ENCODE measurements around the gene EEF1AKMT3.

EEF1AKMT3 gene

DNA sequence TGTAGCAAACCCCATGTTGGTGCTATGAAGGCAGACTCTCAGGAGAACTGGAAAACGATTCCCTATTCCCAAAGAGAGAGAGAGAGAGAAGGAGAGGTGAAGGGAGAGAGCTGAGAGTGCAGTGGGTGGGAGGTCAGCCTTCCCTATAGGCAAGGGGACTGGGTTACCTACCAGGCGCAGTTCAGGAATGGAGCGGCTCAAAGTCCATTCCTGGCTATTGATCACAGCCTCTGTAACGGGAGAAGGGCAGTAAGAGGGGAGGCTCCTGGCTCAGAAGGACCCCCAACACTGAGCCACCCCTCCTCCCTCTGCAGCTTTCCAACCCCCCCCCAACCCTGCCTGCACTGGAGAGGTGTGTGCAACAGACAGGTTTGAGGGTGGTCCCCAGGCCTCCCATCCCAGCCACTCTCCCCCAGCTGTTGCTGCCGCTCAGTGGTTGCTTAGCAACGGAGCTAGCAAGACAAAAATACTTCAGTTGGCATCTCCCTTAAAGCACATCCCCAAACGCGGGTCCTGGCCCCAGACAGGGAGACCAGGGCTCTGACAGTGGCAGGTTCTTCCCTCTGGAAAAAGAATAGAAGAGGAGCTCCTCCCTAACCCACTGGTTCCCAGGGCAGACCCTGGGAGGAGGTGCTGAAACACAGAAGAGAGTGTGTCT is 37.1 kb upstream of the EEF1AKMT3 start:
- no peak for DNase-seq

DNA sequence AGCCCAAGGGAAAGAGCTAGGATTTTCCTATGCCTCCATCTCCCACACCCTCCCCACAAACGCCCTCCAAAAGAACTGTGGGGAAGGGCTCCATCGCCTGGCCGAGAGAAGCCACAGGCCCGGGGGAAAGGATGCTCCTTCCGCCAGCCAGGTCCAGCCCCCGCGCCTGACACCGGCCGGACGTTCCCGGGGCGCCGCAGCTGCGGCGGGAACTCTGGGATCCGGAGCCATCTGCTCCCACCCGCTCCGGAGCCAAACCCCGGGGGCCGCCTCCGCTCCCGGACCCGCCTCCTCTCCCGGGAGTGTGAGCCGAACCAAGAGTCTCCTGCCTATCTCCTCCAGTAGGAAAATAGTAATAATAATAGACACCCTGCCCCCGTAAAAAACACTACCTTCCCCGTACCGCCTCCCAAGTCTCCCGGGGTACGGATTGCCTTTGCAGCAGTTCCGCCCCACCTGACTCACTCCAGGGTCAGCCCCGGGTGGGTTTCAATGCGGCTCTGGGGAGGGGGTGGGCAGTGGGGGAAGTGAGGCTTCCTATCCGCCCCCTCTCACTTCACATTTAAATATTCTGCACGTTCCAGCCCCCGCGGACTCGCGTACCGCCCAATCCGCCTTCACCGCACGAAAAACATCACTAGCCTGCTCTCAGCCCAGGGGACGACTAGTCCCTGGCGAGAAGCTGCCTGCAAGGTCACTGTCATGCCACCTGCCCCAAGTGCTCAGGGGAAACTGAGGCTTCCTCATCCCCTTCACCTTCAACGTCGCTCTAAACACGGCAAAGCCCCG is 36.3 kb upstream of the EEF1AKMT3 start:
- no peak for DNase-seq

DNA sequence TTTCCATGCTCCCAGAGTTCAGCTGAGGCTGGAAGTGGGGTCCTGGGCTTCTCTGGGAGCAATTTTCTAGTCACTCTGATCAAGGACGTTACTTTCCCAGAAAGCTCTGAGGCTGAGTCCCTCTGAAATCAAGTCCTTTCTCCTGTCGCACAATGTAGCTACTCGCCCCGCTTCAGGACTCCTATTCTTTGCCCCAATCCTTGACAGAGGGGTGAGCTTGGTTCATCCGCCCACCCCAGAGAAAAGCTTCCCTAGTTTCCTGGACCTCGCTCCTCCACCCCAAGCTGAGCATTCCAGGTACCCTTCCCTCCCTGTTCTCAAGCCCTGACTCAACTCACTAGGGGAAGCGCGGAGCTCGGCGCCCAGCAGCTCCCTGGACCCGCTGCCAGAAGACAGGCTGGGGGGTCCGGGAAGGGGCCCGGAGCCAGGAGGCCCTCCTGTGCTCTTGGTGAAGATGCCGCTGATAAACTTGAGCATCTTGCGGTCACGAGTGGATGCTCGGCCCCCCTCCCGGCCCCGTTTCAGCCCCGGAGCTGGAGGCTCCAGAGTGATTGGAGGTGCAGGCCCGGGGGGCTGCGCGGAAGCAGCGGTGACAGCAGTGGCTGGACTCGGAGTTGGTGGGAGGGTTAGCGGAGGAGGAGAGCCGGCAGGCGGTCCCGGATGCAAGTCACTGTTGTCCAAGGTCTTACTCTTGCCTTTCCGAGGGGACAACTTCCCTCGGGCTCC is 35.5 kb upstream of the EEF1AKMT3 start:
- no peak for DNase-seq

DNA sequence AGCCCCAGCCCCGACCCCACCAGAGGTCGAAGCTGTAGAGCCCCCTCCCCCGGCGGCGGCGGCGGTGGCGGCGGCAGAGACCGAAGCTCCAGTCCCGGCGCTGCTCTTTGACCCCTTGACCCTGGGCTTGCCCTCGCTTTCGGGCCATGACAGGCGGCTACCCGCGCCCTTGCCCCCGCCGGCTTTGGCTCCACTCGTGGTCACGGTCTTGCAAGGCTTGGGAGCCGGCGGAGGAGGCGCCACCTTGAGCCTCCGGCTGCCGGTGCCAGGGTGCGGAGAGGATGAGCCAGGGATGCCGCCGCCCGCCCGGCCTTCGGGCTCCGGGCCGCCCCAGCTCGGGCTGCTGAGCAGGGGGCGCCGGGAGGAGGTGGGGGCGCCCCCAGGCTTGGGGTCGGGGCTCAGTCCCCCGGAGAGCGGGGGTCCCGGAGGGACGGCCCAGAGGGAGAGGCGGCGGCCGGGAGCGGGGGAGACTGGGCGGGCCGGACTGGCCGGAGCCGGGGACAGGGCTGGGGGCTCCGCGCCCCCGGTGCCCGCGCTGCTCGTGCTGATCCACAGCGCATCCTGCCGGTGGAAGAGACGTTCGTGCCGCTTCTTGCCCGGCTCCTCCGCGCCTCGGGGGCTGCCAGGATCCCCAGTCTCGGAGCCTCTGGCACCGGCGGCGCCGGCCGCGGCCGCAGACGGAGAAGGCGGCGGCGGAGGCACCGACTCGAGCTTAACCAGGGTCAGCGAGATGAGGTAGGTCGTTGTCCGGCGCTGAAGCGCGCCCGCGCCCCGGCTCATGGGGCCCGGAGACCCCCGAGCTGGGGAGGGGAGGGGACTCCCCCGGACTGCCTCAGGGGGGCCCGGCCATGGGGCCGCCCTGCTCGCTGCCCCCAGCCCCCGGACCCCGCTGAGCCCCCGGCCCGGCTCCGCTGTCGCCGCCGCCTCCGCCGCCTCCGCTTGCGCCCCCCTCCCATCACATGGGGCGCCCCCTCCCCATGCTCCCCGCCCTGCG is 34.6 kb upstream of the EEF1AKMT3 start:
- DNase-seq, result no peak

DNA sequence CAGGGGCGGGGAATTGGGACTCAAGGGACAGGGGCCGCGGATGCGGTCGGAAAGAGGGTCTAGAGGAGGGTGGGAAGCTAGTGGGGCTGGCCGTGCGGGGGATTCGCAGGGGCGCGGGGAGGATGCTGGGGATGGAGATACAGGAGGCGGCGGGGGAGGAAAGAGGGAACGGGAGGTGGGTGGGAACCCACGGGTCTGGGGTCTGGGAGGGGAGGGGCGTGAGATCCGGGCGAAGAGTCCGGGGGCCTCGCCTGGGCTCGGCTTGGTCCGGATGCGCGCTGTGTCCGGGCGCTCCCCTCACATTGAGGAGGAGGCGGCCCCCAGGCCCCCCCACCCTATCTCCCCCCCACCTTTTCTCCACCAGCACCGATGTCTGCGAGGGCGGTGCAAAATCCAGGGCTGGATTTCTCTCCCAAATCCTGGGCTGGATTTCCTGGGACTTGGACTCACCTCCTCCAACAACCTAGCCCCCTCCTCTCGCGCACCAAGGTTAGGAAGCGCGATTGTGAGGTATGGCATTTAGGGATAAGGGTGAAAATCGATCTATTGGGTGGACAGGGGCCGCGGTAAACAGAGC is 33.7 kb upstream of the EEF1AKMT3 start, which contains the start of gene AGAP2:
Gene AGAP2 (minus strand): TSS at position 82 of the 577 bp plus-strand sequence. CDS start 496 bp downstream, outside the sequence.
- DNase-seq, result no peak

DNA sequence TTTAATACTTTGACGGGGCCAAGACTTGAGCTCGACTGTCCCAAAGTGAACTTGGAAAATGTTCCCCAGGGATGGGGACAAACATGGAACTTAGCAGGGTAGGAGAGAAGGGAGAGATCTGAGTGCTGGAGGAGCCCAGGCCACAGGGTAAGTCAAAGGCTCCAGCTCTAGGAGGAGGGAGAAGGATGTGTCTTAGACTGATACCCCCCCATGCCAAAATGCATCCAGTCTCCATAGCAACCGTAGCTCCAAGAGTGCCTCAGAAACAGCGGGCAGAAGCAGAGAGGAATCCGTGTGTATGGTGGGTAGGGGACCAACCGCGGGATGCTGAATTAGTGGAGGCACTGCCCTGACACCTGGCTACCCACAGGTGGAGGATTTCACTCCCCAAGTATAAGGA is 33.0 kb upstream of the EEF1AKMT3 start:
- DNase-seq, result no peak

DNA sequence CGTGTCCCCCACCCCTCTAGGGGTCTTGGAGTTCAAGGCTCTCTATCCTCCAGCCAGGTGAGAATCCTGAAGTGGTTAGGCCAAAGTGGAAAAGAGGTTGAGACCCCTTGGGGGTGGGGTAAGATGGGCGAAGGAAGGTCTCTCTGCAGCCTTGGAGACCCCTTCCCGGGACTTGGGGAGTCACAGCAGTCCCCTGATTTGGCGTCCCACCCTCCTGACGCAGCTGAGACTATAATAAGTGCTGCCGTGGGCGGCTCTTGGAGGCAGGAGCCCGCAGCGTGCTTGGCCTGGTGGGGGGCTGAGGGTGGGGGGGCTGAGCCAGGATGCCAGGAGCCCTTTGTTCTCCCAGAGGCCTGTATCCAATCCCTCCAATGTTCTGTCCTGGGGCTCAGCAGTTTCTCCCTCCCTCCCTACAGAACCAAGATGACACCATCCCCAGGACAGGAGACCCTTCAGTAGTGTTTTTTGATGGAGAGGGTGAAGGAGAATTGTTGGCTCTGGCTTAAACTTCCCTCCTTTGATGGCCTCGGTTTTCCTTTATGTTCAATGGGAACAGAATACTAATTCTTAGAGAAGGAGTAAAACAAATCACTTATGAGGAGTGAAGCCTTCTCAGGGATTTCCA is 32.4 kb upstream of the EEF1AKMT3 start:
- no peak for DNase-seq

DNA sequence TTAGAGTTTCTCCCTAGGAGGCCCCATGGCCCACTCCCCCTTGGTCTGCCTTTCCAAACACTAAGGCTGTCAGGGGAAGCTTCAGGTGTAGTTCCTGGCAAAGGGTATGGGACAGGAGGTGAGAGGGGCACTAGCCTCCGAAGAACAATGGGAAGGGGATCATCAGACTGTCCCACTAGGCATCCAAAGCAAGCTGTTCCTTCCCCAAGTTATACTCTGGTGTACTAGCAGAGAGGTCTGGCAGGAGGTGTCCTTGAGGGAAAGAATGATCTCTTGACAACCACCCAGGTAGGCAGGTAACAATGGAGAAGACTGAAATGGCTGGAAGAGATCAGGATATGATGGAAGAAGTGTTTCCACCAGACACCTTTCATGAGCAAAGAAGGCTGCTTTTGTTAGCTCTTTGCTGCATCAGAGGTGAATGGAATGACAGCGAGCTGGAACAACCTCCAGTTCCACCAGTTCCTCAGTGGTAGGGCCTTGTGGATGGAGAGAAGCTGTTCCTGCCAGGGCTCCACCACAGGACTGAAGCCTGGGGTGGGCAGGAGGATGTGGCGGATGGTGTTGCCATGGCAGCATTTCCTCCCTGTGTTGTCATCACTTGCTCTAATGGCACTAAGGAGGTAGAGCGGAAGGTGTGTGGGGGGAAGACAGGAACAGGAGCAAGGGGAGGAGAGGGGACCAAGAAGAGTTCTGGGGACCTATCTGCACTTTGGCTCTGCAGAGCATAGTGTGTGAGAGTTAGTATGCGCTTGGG is 31.6 kb upstream of the EEF1AKMT3 start:
- peak; percentile 36 to 94 (median 78) for DNase-seq

DNA sequence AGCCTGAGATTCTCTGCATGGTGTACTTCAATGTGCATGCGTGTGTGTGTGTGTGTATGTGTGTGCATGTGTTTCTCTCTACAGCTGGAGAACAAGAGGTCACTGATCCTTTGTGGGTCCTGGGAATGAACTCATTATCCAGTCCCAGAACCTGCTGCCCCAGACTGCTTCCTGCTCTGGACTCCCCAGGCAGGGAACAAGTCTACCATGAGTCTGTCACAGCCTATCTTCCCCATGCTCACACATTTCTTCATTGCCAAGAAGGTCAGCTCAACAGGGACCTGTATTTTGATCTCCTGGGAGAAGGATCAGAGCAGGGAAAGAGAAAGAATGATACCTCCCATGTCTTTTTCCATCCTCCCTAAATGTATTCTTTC is 31.0 kb upstream of the EEF1AKMT3 start:
- no peak for DNase-seq

DNA sequence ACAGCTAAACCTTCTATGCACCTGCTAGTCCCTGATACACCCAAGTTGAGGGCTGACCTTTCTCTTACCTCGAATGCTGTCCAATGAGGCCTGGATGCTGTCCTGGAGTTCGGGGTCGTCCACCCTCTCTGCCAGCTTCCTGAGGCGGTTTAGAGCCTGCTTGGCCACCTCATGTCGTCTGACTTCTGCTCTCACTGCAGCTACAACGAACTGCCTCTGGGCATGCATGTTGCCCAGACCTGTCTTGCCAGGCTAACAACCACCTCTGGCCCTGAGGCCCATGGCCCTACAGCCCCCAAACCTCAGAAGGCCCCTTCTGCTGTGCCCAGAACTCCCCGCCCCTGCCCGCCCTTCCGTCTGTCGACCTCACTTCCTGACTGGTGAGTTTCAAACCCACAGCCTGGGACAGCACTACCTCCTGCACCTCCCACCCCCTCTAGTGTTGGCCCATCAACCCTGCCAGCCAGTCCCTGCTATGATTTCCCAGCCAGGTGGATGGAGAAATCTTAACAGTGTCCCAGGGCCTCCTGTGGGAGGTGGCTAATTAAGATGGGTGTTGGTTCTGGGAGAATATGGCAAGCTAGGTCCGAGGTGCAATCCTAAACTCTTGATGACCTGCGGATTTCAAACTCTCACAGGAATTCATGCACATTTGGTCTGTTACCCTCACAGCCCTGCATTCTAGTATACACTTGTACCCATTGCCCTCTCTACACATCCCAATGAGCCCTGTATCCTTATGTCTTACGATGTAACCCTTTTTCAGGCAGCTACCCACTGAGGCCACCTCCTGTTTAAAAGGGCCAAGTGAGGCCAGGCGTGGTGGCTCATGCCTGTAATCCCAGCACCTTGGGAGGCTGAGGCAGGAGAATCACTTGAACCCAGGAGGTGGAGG is 30.3 kb upstream of the EEF1AKMT3 start:
- peak; percentile 48 to 92 (median 72) for DNase-seq

DNA sequence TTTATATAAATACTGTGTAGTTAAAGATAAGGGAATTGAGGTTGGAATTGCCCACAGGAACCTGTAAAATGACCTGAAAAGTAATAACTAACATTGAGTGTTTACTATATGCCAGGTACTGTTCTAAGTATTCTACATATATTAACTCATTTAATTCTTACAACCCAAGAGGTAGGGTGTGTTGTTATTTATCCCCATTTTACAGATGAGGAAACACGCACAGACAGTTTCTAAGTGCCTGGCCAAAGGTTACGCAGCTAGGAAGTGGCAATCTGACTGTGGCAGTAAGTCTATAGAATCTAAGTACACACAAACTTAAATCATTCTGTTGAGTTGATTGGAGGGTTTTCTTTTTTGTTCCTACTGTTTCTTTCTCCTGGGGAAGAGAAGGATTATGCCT is 28.6 kb upstream of the EEF1AKMT3 start:
- no peak for DNase-seq

DNA sequence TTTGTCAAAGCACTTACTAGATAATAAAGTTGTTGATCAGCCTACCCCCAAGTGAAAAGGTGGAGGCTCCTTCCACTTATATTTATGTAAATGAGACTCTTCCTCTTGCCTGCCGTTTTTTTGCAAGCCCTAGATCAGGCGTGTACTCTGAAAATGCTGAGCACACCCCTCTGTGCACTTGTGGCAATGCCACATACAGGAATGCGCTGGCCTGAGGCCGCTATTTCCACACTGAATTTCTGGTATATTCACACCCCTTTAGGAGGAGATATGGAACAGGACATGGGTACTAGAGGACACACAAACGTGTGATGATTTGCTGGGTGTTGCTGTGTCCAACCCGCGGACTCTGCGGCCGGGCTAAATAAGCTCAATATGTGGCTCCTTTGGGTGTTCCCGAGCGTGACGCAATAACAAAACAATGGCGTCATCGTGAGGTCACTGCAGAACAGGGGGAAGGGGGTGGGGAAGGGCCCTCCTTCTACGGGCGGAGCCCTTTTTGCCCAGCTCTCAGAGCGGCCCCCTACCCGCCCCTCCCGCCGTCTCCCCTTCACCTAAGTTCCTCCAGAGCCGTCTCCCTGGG is 28.1 kb upstream of the EEF1AKMT3 start:
- DNase-seq, result peak in 4 of 5 experiments; percentile 30 to 86 (median 57)

DNA sequence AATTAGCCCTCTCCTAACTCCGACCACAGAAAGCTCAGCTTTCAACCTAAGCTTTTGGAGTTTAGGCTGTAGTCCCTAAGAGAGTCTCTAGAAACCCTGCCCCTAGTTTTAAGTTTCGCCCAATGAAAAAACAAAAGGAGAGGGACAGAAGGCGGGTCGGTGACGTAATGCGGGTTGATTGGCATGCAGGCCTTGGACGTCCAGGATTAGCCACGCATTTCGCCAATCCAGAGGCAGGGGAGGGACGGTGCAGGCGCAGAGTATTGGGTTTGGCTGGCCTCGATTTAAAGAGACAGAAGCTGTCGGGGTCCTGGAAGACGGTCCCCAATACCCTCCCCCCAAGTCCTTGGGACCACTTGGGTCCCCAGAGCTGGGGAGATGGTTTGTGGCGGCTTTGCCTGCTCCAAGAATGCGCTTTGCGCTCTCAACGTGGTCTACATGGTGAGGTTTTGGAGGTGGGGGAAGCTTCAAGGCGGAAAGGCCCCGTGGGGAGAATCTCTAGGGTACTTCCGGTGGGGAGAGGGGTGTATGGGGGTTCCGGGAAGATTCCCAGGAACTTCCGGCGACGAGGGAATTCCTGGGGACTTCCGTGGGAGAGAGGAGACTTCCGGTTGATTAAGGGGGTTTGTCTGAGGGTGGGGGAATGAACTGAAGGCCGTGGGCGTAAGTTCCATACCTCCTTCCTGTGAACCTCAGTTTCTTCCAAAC is 27.5 kb upstream of the EEF1AKMT3 start, which contains the start of gene TSPAN31:
Gene TSPAN31 (plus strand): TSS at position 263 of the 708 bp plus-strand sequence. CDS start 116 bp downstream, at position 379.
- DNase-seq, result peak; percentile 79 to 99 (median 92)

DNA sequence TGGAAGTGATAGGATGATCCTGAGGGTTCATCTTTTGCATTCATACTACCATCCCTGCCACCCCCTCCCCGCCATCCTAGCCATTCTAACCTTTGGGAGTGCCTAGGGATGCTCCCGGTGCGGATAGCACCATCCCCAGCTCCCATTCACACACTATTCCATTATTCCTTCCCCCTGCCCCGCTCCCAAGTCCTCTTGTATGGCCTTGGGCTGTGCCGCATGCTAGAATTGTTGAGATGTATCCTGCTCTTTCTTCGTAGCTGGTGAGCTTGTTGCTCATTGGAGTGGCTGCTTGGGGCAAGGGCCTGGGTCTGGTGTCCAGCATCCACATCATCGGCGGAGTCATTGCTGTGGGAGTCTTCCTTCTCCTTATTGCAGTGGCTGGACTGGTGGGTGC is 26.9 kb upstream of the EEF1AKMT3 start:
- DNase-seq, result no peak

DNA sequence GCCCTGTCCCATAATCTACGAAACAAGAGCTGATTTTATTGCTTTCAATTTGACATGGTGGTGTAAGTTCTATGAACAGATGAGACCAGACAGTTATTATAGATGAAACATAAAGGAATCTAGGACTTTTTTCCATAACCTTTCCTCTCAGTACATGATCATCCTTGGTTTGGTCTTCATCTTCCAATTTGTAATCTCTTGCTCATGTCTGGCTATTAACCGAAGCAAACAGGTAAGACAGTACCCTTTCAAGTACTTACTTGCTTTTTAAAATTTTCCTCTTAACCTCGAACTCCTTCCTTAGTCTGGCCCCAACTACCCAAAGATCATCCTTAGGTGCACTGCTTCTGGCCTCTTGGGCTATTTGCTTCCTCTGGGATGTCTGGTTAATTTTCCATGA is 26.4 kb upstream of the EEF1AKMT3 start:
- DNase-seq, result no peak

DNA sequence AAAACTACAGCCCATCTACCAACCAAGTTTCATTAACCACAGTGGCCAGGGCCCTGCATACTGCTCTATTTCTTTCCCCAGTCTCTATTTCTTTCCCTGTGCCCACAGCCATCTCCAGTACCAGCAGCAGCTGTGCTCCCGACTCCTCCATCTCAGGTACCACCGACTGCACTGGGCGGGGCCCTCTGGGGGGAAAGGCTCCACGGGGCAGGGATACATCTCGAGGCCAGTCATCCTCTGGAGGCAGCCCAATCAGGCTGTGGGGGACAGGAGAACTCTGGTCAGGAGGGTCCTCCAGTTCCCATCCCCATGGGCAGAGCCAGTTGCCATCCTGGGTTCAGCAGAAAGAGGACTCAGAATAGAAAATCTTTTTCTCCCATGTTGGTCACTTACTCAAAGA is 23.4 kb upstream of the EEF1AKMT3 start:
- DNase-seq, result no peak

DNA sequence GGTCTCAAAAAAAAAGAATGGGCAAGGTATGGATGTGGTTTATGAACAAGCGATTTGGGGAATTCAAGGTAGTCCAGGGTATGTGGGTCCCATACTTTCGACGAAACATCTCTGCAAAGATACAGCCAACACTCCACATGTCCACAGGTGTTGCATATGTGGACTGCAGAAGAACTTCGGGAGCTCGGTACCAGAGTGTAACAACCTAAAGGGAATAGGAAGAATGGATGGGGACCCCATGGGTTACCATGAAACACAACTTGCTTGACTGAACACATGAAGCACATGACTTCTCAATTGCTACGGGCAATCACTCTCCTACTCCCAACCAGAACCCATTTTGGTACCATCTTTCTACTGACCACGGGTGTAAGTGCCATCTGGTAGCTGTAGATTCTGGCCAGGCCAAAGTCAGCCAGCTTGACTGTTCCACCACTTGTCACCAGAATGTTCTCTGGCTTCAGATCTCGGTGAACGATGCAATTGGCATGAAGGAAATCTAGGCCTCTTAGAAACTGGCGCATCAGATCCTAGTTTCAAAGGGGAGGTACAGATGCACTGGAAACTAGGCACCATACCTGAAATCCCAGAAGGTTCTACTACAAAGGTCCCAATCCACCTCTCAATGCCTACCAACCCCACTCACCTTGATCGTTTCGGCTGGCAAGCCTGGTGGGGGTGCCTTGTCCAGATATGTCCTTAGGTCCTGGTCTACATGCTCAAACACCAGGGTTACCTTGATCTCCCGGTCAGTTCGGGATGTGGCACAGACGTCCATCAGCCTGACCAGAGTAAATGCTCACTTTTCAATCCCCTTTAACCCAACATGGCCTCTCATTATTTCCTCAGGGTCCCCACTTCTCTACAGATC is 21.6 kb upstream of the EEF1AKMT3 start:
- DNase-seq, result no peak
